OCI-LY3 (cell line): ENCODE data around the gene DMBX1.

Experiments
- H2AFZ ChIP-seq: fragments of 200-600, 300-600 bp; shearing (Covaris generic); 2 replicates; pipeline ENCODE4 v1.6.0; 2014; ENCODE audit warnings: antibody characterized with exemption, low read depth, low read length
- H3K27ac ChIP-seq: fragments of 200-600, 300-600 bp; sonication (generic); 2 replicates; pipeline ENCODE4 v1.5.1; 2014; ENCODE audit warnings: mild to moderate bottlenecking, low read length, moderate library complexity, mixed read lengths
- H3K27me3 ChIP-seq: fragments of 200-600, 300-600 bp; sonication (generic); 2 replicates; pipeline ENCODE4 v1.6.1; 2014; ENCODE audit warnings: low read depth, low read length, mixed read lengths
- H3K36me3 ChIP-seq: fragments of 200-600, 300-600 bp; sonication (generic); replicated peaks from 2 replicates; pipeline ENCODE3; 2014; ENCODE audit warnings: low read depth, low read length, mixed read lengths
- H3K4me1 ChIP-seq: fragments of 300-600, 200-600 bp; sonication (generic); 2 replicates; pipeline ENCODE4 v1.6.1; 2014; ENCODE audit warnings: low read length, mixed read lengths
- H3K4me2 ChIP-seq: fragments of 200-600, 300-600 bp; sonication (generic); 2 replicates; pipeline ENCODE4 v1.6.1; 2014; ENCODE audit warnings: low read length, mixed read lengths
- H3K4me3 ChIP-seq: fragments of 300-600, 200-600 bp; sonication (generic); 2 replicates; pipeline ENCODE4 v1.5.1; 2014; ENCODE audit warnings: antibody characterized with exemption, mild to moderate bottlenecking, low read length, moderate library complexity
- H3K79me2 ChIP-seq: fragments of 300-600, 200-600 bp; shearing (Covaris generic); 2 replicates; pipeline ENCODE4 v1.6.1; 2014; ENCODE audit warnings: mild to moderate bottlenecking, low read length, mixed read lengths
- H3K9ac ChIP-seq: fragments of 300-600, 200-600 bp; shearing (Covaris generic); 2 replicates; pipeline ENCODE4 v1.6.0; 2014; ENCODE audit warnings: mild to moderate bottlenecking, low read length, moderate library complexity
- H3K9me3 ChIP-seq: fragments of 200-600, 300-600 bp; shearing (Covaris generic); 2 replicates; pipeline ENCODE4 v1.6.1; 2014; ENCODE audit warnings: low read length, mixed read lengths; ENCODE audit not compliant: insufficient read depth
- H4K20me1 ChIP-seq: fragments of 200-600, 300-600 bp; sonication (generic); 2 replicates; pipeline ENCODE4 v1.6.1; 2016; ENCODE audit warnings: low read length, mixed read lengths; ENCODE audit not compliant: insufficient read depth
- EZH2phosphoT487 ChIP-seq: fragments of 200-600 bp; shearing (Covaris generic); IDR thresholded peaks from 2 replicates; pipeline ENCODE4 v1.6.1; 2018; ENCODE audit warnings: antibody characterized with exemption, mixed run types, low read depth
- TF ChIP-seq, protein P1 (sequence below): fragments of 200-600, 300-600 bp; sonication (generic); IDR thresholded peaks from 2 replicates; pipeline ENCODE4 v1.5.1; 2014; ENCODE audit warnings: antibody characterized with exemption, low read length, low read depth

Gene DMBX1

GRCh38 chr1:46510341-46510997 is 20.8 kb downstream of the DMBX1 start:
- Histone ChIP-seq H3K4me1 (peaks cover 5% of the 10 kb centered on the region; the same call in 1 of the 2 replicates), H3K27ac (no peak overlapping the region), H3K27me3 (no peaks in the 10 kb centered on the region), H3K9ac (no peak overlapping the region), H3K36me3 (no peaks in the 10 kb centered on the region), H3K4me2 (no peak overlapping the region), H3K79me2 (no peaks in the 10 kb centered on the region), H2AFZ (no peak overlapping the region), H3K9me3 (no peaks in the 10 kb centered on the region), H3K4me3 (no peak overlapping the region), H4K20me1 (no peaks in the 10 kb centered on the region)
- TF ChIP-seq, protein P1, sequence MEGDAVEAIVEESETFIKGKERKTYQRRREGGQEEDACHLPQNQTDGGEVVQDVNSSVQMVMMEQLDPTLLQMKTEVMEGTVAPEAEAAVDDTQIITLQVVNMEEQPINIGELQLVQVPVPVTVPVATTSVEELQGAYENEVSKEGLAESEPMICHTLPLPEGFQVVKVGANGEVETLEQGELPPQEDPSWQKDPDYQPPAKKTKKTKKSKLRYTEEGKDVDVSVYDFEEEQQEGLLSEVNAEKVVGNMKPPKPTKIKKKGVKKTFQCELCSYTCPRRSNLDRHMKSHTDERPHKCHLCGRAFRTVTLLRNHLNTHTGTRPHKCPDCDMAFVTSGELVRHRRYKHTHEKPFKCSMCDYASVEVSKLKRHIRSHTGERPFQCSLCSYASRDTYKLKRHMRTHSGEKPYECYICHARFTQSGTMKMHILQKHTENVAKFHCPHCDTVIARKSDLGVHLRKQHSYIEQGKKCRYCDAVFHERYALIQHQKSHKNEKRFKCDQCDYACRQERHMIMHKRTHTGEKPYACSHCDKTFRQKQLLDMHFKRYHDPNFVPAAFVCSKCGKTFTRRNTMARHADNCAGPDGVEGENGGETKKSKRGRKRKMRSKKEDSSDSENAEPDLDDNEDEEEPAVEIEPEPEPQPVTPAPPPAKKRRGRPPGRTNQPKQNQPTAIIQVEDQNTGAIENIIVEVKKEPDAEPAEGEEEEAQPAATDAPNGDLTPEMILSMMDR = no peak
- no peak for TF ChIP-seq EZH2phosphoT487

DNA sequence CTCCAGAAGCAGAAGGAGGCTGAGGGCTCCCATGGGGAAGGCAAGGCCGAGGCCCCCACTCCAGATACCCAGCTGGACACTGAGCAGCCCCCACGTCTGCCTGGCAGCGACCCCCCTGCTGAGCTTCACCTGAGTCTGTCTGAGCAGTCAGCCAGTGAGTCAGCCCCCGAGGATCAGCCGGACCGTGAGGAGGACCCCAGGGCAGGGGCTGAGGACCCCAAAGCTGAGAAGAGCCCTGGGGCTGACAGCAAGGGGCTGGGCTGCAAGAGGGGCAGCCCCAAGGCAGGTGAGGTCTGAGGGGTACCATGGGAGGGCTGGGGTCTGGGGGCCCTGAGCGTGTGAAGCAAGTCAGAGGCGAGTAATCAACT is 21.3 kb downstream of the DMBX1 start:
- TF ChIP-seq EZH2phosphoT487 = no peak
- TF ChIP-seq, protein P1 = no peak
- Histone ChIP-seq H3K36me3 (no peaks in the 10 kb centered on the region), H3K9me3 (no peaks in the 10 kb centered on the region), H3K27ac (no peak overlapping the region), H3K27me3 (no peaks in the 10 kb centered on the region), H3K4me1 (peaks cover 5% of the 10 kb centered on the region; the same call in 1 of the 2 replicates), H3K79me2 (no peaks in the 10 kb centered on the region), H2AFZ (no peak overlapping the region), H3K4me2 (no peak overlapping the region), H4K20me1 (no peaks in the 10 kb centered on the region), H3K4me3 (no peak overlapping the region), H3K9ac (no peak overlapping the region)

GRCh38 chr1:46512135-46512791 is 22.6 kb downstream of the DMBX1 start:
- H3K27me3 ChIP-seq = no peaks in the 10 kb centered on the region

DNA sequence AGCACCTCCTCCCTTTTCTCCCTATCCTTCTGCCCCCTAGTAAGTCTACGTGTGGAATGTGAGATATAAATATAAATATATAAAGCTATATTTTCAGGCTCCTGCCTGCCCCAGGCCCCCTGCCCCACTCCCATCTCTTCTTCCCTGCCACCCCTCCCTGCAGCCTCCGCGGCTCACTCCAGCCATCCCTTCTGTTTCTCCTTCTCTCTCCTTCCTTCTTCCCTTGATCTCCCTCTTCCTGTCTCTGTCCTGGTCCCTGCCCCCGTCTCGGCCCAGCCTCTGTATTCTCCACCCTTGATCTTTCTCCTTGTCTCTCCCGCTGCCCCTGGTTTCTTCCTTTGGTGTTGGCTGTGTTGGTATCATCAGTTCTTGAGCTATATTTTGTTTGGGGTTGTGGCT is 23.2 kb downstream of the DMBX1 start:
- no peak overlapping the region for H3K4me2 ChIP-seq
- no peaks in the 10 kb centered on the region for H3K9me3 ChIP-seq
- no peak overlapping the region for H3K27ac ChIP-seq
- no peak overlapping the region for H3K4me3 ChIP-seq
- no peak for TF ChIP-seq EZH2phosphoT487
- TF ChIP-seq, protein P1 = no peak
- no peak overlapping the region for H3K9ac ChIP-seq
- no peaks in the 10 kb centered on the region for H4K20me1 ChIP-seq
- H3K36me3 ChIP-seq = no peaks in the 10 kb centered on the region
- no peaks in the 10 kb centered on the region for H3K27me3 ChIP-seq
- H3K4me1 ChIP-seq = peaks cover 5% of the 10 kb centered on the region; the same call in 1 of the 2 replicates
- H2AFZ ChIP-seq = no peak overlapping the region
- no peaks in the 10 kb centered on the region for H3K79me2 ChIP-seq

More at GRCh38 chr1:46512135-46512791, 22.6 kb downstream of the DMBX1 start:
- Histone ChIP-seq H2AFZ (no peak overlapping the region), H3K9ac (no peak overlapping the region), H3K4me2 (no peak overlapping the region), H3K79me2 (no peaks in the 10 kb centered on the region), H3K36me3 (no peaks in the 10 kb centered on the region), H3K9me3 (no peaks in the 10 kb centered on the region), H4K20me1 (no peaks in the 10 kb centered on the region), H3K4me1 (peaks cover 5% of the 10 kb centered on the region; the same call in 1 of the 2 replicates), H3K4me3 (no peak overlapping the region), H3K27ac (no peak overlapping the region)
- no peak for TF ChIP-seq EZH2phosphoT487
- TF ChIP-seq, protein P1 = no peak
